ENCODE results near the gene LAPTM5. TPM values are rescaled to one million over a fixed set of nuclear protein-coding genes. Genes with fewer than 3 reads are reported as not detected.

The LAPTM5 gene
- total and polyA plus RNA-seq, 4 donors: 18.0 to 46.2 (median 28.1) TPM

DNA sequence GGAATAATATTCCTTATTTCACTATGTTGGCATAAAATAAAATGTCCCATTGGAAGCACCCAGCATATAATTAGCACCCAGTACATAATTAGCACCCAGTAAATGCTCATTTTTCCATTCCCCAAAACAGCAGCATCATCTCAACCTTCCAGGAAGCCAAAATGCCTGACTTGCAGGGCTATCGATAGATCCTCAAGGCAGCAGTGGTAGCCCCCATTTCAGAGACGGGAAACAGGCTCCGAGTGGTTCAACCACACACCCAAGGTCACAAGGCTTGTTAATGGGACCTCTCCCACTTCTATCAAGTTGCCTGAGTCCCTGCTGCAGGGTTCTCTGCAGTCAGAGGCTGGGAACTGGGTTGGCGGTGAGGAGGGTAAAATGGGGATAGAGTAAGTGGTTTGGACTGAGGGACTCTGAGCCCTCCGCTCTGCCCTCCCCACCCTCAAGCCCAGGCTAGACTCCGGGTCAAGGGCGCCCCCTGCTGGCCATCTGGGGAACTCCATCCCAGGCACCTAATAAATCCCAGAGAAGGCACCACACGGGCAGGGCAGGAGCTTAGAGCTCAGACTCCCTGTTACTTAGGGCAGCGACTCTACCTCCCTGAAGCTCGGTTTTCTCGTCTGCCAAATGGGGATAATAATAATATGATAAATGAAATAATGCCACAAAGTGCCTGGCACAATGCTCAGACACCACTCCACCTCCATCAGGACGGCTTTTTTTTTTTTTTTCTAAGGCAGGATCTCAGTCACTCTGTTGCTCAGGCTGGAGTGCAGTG lies 21.9 kb upstream of the LAPTM5 start:
- WGBS: 18% methylated on average over 12 of the region's 12 CpGs
- TF ChIP-seq RAD21 (IDR thresholded peaks at IDR 0.05) (peak; percentile 83 to 88), TAF1 (conservative IDR thresholded peaks at IDR 0.05) (no peak), HNF4A (conservative IDR thresholded peaks at IDR 0.05) (no peak)
- TF ChIP-seq, protein P1, sequence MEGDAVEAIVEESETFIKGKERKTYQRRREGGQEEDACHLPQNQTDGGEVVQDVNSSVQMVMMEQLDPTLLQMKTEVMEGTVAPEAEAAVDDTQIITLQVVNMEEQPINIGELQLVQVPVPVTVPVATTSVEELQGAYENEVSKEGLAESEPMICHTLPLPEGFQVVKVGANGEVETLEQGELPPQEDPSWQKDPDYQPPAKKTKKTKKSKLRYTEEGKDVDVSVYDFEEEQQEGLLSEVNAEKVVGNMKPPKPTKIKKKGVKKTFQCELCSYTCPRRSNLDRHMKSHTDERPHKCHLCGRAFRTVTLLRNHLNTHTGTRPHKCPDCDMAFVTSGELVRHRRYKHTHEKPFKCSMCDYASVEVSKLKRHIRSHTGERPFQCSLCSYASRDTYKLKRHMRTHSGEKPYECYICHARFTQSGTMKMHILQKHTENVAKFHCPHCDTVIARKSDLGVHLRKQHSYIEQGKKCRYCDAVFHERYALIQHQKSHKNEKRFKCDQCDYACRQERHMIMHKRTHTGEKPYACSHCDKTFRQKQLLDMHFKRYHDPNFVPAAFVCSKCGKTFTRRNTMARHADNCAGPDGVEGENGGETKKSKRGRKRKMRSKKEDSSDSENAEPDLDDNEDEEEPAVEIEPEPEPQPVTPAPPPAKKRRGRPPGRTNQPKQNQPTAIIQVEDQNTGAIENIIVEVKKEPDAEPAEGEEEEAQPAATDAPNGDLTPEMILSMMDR (IDR thresholded peaks at IDR 0.05; ENCODE audit: low read depth, low read length, missing input control): peak; percentile 95
- Histone ChIP-seq H3K36me3 (ENCODE audit: control insufficient read depth in 4 of 4, insufficient read depth in 3 of 4, low read depth in 1 of 4, low read length in 3 of 4) (no peaks in the 10 kb centered on the region), H3K9ac (ENCODE audit: low read depth in 1 of 2, low read length in 2 of 2) (no peak overlapping the region), H3K27ac (ENCODE audit: low read depth in 1 of 2, low read length in 2 of 2) (no peak overlapping the region), H3K9me3 (ENCODE audit: control insufficient read depth in 4 of 4, low read length in 3 of 4) (no peaks in the 10 kb centered on the region), H3K4me1 (ENCODE audit: control insufficient read depth in 4 of 4, insufficient read depth in 4 of 4, low read length in 3 of 4) (peaks cover 5 to 16% (median 9%) of the 10 kb centered on the region in 4 donors), H3K27me3 (ENCODE audit: control insufficient read depth in 4 of 4, insufficient read depth in 4 of 4, low read length in 3 of 4) (no peaks in the 10 kb centered on the region), H3K4me3 (ENCODE audit: low read depth in 1 of 3, low read length in 3 of 3) (no peak overlapping the region)
- DNase-seq (ENCODE audit: low spot score): peak; percentile 98

DNA sequence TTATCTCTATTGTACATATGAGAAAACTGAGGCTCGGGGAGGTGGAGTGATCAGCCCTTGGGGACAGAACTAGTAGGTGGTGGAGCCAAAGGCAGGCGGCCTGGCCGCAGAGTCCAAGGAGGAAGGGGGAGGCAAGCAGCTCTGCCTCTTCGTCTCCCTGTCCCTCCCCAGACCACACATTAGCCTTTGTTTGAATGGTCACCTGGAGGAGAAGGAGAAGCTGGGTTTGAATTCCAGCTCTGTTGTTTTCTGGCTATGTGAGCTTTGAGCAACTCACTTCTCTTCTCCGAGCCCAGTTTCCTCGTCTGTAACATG lies 21.4 kb upstream of the LAPTM5 start:
- no peak overlapping the region for H3K27ac ChIP-seq (ENCODE audit: low read depth in 1 of 2, low read length in 2 of 2)
- H3K36me3 ChIP-seq (ENCODE audit: control insufficient read depth in 4 of 4, insufficient read depth in 3 of 4, low read depth in 1 of 4, low read length in 3 of 4): no peaks in the 10 kb centered on the region
- TF ChIP-seq HNF4A (conservative IDR thresholded peaks at IDR 0.05) (no peak), FOXA1 (IDR thresholded peaks at IDR 0.05) (no peak), FOXA2 (IDR thresholded peaks at IDR 0.05) (no peak), YY1 (IDR thresholded peaks at IDR 0.05) (no peak), JUND (IDR thresholded peaks at IDR 0.05) (no peak), TAF1 (conservative IDR thresholded peaks at IDR 0.05) (no peak), GABPA (IDR thresholded peaks at IDR 0.05 in 1 of 2, conservative IDR thresholded peaks at IDR 0.05 in 1 of 2) (no peak), RAD21 (IDR thresholded peaks at IDR 0.05) (no peak), EGR1 (IDR thresholded peaks at IDR 0.05; ENCODE audit: low read depth in 2 of 2) (no peak), RXRA (IDR thresholded peaks at IDR 0.05) (no peak), NR2F2 (IDR thresholded peaks at IDR 0.05) (no peak), HNF4G (IDR thresholded peaks at IDR 0.05) (no peak), SP1 (IDR thresholded peaks at IDR 0.05) (no peak)
- TF ChIP-seq, protein P2, sequence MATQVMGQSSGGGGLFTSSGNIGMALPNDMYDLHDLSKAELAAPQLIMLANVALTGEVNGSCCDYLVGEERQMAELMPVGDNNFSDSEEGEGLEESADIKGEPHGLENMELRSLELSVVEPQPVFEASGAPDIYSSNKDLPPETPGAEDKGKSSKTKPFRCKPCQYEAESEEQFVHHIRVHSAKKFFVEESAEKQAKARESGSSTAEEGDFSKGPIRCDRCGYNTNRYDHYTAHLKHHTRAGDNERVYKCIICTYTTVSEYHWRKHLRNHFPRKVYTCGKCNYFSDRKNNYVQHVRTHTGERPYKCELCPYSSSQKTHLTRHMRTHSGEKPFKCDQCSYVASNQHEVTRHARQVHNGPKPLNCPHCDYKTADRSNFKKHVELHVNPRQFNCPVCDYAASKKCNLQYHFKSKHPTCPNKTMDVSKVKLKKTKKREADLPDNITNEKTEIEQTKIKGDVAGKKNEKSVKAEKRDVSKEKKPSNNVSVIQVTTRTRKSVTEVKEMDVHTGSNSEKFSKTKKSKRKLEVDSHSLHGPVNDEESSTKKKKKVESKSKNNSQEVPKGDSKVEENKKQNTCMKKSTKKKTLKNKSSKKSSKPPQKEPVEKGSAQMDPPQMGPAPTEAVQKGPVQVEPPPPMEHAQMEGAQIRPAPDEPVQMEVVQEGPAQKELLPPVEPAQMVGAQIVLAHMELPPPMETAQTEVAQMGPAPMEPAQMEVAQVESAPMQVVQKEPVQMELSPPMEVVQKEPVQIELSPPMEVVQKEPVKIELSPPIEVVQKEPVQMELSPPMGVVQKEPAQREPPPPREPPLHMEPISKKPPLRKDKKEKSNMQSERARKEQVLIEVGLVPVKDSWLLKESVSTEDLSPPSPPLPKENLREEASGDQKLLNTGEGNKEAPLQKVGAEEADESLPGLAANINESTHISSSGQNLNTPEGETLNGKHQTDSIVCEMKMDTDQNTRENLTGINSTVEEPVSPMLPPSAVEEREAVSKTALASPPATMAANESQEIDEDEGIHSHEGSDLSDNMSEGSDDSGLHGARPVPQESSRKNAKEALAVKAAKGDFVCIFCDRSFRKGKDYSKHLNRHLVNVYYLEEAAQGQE (IDR thresholded peaks at IDR 0.05): no peak
- TF ChIP-seq, protein P3, sequence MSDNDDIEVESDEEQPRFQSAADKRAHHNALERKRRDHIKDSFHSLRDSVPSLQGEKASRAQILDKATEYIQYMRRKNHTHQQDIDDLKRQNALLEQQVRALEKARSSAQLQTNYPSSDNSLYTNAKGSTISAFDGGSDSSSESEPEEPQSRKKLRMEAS (IDR thresholded peaks at IDR 0.05): no peak
- TF ChIP-seq, protein P1 (IDR thresholded peaks at IDR 0.05; ENCODE audit: low read depth, low read length, missing input control): no peak
- TF ChIP-seq, protein P4, sequence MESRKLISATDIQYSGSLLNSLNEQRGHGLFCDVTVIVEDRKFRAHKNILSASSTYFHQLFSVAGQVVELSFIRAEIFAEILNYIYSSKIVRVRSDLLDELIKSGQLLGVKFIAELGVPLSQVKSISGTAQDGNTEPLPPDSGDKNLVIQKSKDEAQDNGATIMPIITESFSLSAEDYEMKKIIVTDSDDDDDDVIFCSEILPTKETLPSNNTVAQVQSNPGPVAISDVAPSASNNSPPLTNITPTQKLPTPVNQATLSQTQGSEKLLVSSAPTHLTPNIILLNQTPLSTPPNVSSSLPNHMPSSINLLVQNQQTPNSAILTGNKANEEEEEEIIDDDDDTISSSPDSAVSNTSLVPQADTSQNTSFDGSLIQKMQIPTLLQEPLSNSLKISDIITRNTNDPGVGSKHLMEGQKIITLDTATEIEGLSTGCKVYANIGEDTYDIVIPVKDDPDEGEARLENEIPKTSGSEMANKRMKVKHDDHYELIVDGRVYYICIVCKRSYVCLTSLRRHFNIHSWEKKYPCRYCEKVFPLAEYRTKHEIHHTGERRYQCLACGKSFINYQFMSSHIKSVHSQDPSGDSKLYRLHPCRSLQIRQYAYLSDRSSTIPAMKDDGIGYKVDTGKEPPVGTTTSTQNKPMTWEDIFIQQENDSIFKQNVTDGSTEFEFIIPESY (IDR thresholded peaks at IDR 0.05): no peak
- TF ChIP-seq, protein P5, sequence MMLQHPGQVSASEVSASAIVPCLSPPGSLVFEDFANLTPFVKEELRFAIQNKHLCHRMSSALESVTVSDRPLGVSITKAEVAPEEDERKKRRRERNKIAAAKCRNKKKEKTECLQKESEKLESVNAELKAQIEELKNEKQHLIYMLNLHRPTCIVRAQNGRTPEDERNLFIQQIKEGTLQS (IDR thresholded peaks at IDR 0.05): no peak
- peaks cover 5 to 16% (median 9%) of the 10 kb centered on the region in 4 donors for H3K4me1 ChIP-seq (ENCODE audit: control insufficient read depth in 4 of 4, insufficient read depth in 4 of 4, low read length in 3 of 4)
- no peak overlapping the region for H3K9ac ChIP-seq (ENCODE audit: low read depth in 1 of 2, low read length in 2 of 2)
- no peak for DNase-seq (ENCODE audit: low spot score)
- no peak overlapping the region for H3K4me3 ChIP-seq (ENCODE audit: low read depth in 1 of 3, low read length in 3 of 3)
- H3K27me3 ChIP-seq (ENCODE audit: control insufficient read depth in 4 of 4, insufficient read depth in 4 of 4, low read length in 3 of 4): no peaks in the 10 kb centered on the region
- no peaks in the 10 kb centered on the region for H3K9me3 ChIP-seq (ENCODE audit: control insufficient read depth in 4 of 4, low read length in 3 of 4)
- 71% methylated on average over 6 of the region's 6 CpGs for WGBS
